IPS-18c (cell line): ENCODE results near the gene SHISA2.

ENCODE experiments used
- H3K4me3 ChIP-seq: 2 replicates; pipeline ENCODE4 v1.7.0; 2013; ENCODE audit warnings: low read depth, mild to moderate bottlenecking, low read length, moderate library complexity; ENCODE audit not compliant: insufficient read depth
- H3K9me3 ChIP-seq: one replicate; pipeline ENCODE4 v1.6.1; 2013; ENCODE audit warnings: mild to moderate bottlenecking, low read length, moderate library complexity; ENCODE audit not compliant: control insufficient read depth, insufficient read depth

The SHISA2 gene

GRCh38 chr13:26025196-26025595 is 26.6 kb downstream of the SHISA2 start:
- Histone ChIP-seq H3K9me3 (no peaks in the 10 kb centered on the region), H3K4me3 (no peak overlapping the region)

DNA sequence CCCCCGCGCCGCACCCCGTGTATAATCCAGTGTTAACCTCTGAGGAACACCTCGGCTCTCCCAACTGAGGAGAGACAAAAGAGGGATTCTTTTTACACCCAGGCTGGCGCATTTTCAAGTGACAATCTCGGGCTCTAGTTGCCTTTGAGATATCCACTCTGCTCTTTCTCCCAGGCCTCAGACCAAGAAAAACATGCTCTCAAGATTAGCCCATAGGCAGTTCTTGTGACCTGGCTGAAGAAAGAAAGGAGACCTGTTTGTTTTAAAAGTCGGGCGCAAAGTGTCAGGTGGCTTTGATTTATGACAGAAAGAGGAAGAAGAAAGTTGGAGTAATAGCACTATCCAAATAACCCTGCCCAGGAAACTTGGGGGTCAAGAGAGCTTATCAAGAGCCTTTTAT is 27.3 kb downstream of the SHISA2 start:
- Histone ChIP-seq H3K4me3 (no peak overlapping the region), H3K9me3 (no peaks in the 10 kb centered on the region)

GRCh38 chr13:26022538-26023292 is 29.1 kb downstream of the SHISA2 start:
- Histone ChIP-seq H3K4me3 (no peak overlapping the region), H3K9me3 (no peaks in the 10 kb centered on the region)

- no peak overlapping the region for H3K4me3 ChIP-seq
- no peaks in the 10 kb centered on the region for H3K9me3 ChIP-seq
Measured at GRCh38 chr13:26021956-26022355, 29.9 kb downstream of the SHISA2 start.

DNA sequence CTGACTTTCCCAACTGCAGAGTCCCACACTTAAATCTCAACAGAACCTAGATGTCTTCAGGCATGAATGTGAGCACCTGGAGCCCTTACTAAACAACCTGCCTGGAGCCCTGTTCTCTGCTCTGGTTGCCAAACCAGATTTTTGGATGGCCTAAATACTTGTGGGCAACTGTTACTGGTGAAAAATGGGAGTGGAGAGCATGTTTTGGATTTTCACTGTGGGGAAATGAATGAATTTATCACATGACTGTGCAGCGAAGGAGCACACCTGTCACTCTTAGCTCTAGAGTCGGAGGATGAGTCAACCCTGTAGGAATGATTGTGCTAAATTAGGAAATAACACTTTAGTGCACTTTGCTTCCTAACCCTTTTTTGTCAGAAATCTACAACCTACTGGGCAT is 30.3 kb downstream of the SHISA2 start:
- no peaks in the 10 kb centered on the region for H3K9me3 ChIP-seq
- no peak overlapping the region for H3K4me3 ChIP-seq

DNA sequence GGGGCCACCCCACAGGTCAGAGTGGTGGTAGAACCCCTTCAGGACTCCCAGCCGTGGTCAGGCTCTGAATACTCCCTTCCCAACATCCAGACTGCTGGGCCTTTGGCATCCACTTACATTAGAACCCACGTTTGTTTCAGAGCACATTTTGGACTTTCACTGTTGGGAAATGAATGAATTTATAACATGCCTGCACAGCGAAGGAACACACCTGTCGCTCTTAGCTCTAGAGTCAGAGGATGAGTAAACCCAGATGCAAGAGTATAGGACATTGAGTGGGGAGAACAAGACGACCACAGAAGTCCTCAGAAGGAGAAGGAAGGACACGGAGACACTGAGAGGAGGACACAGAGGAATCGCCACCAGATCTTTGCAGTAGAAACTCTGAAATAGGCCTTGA is 30.9 kb downstream of the SHISA2 start:
- no peak overlapping the region for H3K4me3 ChIP-seq
- H3K9me3 ChIP-seq: no peaks in the 10 kb centered on the region

- Histone ChIP-seq H3K4me3 (no peak overlapping the region), H3K9me3 (no peaks in the 10 kb centered on the region)
Measured at GRCh38 chr13:26019881-26020870, 31.6 kb downstream of the SHISA2 start.

- H3K9me3 ChIP-seq: no peaks in the 10 kb centered on the region
- no peak overlapping the region for H3K4me3 ChIP-seq
Measured at GRCh38 chr13:26019251-26019650, 32.6 kb downstream of the SHISA2 start.

- Histone ChIP-seq H3K4me3 (no peak overlapping the region), H3K9me3 (no peaks in the 10 kb centered on the region)
Measured at GRCh38 chr13:26017932-26018665, 33.7 kb downstream of the SHISA2 start.

GRCh38 chr13:26017196-26017921 is 34.5 kb downstream of the SHISA2 start:
- Histone ChIP-seq H3K9me3 (no peaks in the 10 kb centered on the region), H3K4me3 (no peak overlapping the region)

- H3K4me3 ChIP-seq: no peak overlapping the region
Measured at GRCh38 chr13:26016189-26016588, 35.6 kb downstream of the SHISA2 start.

GRCh38 chr13:26015271-26016125 is 36.3 kb downstream of the SHISA2 start:
- Histone ChIP-seq H3K4me3 (no peak overlapping the region), H3K9me3 (no peaks in the 10 kb centered on the region)

More at GRCh38 chr13:26016189-26016588, 35.6 kb downstream of the SHISA2 start:
- H3K9me3 ChIP-seq: no peaks in the 10 kb centered on the region

DNA sequence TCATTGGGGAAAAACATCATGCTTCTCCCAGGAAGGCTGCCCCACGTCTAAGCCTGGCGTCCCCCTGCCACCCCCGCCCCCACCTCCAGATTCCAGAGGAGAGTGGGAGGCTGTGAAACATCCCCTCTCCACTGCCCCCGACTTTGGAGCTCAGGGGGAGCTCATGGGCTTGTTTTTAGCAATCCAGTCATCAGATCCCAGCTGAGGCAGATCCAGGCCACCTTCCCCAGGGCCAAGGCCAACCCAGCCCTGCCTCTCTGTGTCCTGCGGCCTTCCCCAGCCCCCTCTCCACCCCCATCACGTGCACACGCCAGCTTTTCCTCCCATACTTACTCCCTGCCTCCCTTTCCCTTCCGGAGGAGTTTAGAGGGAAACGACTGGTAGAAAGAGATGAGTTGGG is 38.8 kb downstream of the SHISA2 start:
- Histone ChIP-seq H3K4me3 (no peak overlapping the region), H3K9me3 (no peaks in the 10 kb centered on the region)

- no peak overlapping the region for H3K4me3 ChIP-seq
- no peaks in the 10 kb centered on the region for H3K9me3 ChIP-seq
Measured at GRCh38 chr13:26011996-26012821, 39.6 kb downstream of the SHISA2 start.

GRCh38 chr13:26011208-26011573 is 40.6 kb downstream of the SHISA2 start:
- H3K9me3 ChIP-seq: no peaks in the 10 kb centered on the region
- H3K4me3 ChIP-seq: no peak overlapping the region
